ENCODE data around the gene LDLRAD3.

LDLRAD3 gene

GRCh38 chr11:35970445-35970844 lies 26.6 kb downstream of the LDLRAD3 start:
- no peak for TF ChIP-seq CTCF (conservative IDR thresholded peaks at IDR 0.05; ENCODE audit: low read depth)
- no peak overlapping the region for H3K27ac ChIP-seq
- CTCF ChIA-PET = no interaction called here
- POLR2A ChIA-PET (ENCODE audit: low non-redundant PET) = no interaction called here
- DNase-seq (ENCODE audit: low spot score) = no peak

GRCh38 chr11:35971841-35972422 lies 28.1 kb downstream of the LDLRAD3 start:
- TF ChIP-seq CTCF (conservative IDR thresholded peaks at IDR 0.05; ENCODE audit: low read depth) = no peak

GRCh38 chr11:35974882-35975589 lies 31.2 kb downstream of the LDLRAD3 start:
- no peak for TF ChIP-seq CTCF (conservative IDR thresholded peaks at IDR 0.05; ENCODE audit: low read depth)
- no peak overlapping the region for H3K27ac ChIP-seq
- no peak for DNase-seq (ENCODE audit: low spot score)
- ChIA-PET POLR2A (ENCODE audit: low non-redundant PET) (no interaction called here), CTCF (interaction anchor here (0.6 kb wide), 1 partner anchor 14 kb away, joined by 4 read pairs; no protein-coding TSS in a partner anchor)

More at GRCh38 chr11:35971841-35972422, 28.1 kb downstream of the LDLRAD3 start:
- ChIA-PET POLR2A (ENCODE audit: low non-redundant PET) (no interaction called here), CTCF (interaction anchor here (0.6 to 1.1 kb wide), 2 partner anchors 65 to 150 kb away, joined by 3 to 4 read pairs; no protein-coding TSS in a partner anchor)
- no peak overlapping the region for H3K27ac ChIP-seq
- DNase-seq (ENCODE audit: low spot score) = no peak

- ChIA-PET CTCF (no interaction called here), POLR2A (ENCODE audit: low non-redundant PET) (no interaction called here)
- H3K27ac ChIP-seq = no peak overlapping the region
- DNase-seq (ENCODE audit: low spot score) = no peak
- TF ChIP-seq CTCF (conservative IDR thresholded peaks at IDR 0.05; ENCODE audit: low read depth) = no peak
Measured at GRCh38 chr11:35976434-35976833, 32.6 kb downstream of the LDLRAD3 start.

- POLR2A ChIA-PET (ENCODE audit: low non-redundant PET) = no interaction called here
- DNase-seq (ENCODE audit: low spot score) = no peak
- no peak overlapping the region for H3K27ac ChIP-seq
- CTCF ChIA-PET = interaction anchor here (0.8 kb wide), 1 partner anchor 108 kb away, joined by 3 read pairs; no protein-coding TSS in a partner anchor
- no peak for TF ChIP-seq CTCF (conservative IDR thresholded peaks at IDR 0.05; ENCODE audit: low read depth)
Measured at GRCh38 chr11:35978183-35978582, 34.3 kb downstream of the LDLRAD3 start.

GRCh38 chr11:35978891-35979290 lies 35.0 kb downstream of the LDLRAD3 start:
- DNase-seq (ENCODE audit: low spot score) = no peak
- POLR2A ChIA-PET (ENCODE audit: low non-redundant PET) = no interaction called here
- CTCF ChIA-PET = no interaction called here
- no peak for TF ChIP-seq CTCF (conservative IDR thresholded peaks at IDR 0.05; ENCODE audit: low read depth)
- no peak overlapping the region for H3K27ac ChIP-seq
